ENCODE measurements around the gene NPR2. TPM values are rescaled to one million over a fixed set of nuclear protein-coding genes. Genes with fewer than 3 reads are reported as not detected.

The NPR2 gene
- total and polyA plus RNA-seq, 2 donors (not counting 3 experiments of a cell fraction or from before 2014, with no cell fraction given), result 16.4 to 25.6 TPM

DNA sequence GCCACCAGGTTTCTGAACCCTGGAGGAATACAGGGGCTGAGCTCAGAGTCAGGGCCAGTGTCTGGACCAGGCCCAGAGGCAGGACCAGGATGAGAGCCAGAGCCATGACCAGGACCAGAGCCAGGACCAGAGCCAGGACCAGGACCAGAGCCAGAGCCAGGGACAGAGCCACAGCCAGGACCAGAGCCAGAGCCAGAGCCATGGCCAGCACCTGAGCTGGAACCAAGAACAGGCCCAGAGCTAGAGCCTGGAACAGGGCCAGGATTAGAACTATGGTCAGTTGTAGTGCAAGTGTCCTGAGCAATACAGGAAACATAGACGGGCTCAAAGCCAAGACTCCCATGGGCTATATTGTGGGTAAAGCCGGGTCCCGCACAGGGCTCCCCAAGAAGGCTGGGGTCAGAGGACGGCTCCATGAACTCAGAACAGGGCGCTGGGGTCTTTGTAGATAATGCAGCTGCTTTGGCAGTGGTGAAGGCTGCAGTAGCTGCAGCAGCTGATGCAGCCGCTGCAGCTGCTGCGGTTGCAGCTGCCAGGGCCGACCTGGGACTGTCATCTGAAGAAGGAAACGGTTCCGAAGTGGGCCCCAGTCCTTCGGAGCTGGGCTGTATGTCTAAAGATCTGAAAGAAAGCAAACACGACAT, 20.1 kb downstream of the NPR2 start:
- Histone ChIP-seq H3K4me3 (replicated peaks in 1 of 3; ENCODE audit: insufficient read depth in 1 of 3, low read depth in 1 of 3, low read length in 3 of 3) (peak overlapping the region; percentile 8 to 56 (median 25)), H3K27me3 (ENCODE audit: control insufficient read depth in 2 of 2, insufficient read depth in 2 of 2, low read length in 2 of 2) (no peaks in the 10 kb centered on the region), H3K9me3 (replicated peaks; ENCODE audit: control insufficient read depth, insufficient read depth, low read length) (no peaks in the 10 kb centered on the region), H3K27ac (ENCODE audit: insufficient read depth, low read depth, low read length) (peak overlapping the region; percentile 16), H3K4me2 (ENCODE audit: insufficient read depth, low read length) (peak overlapping the region; percentile 73), H3K36me3 (ENCODE audit: control insufficient read depth in 2 of 2, extremely low read depth in 1 of 2, insufficient read depth in 2 of 2, low read length in 2 of 2) (peaks cover 0 to under 1% of the 10 kb centered on the region in 2 experiments), H2AFZ (ENCODE audit: low read depth, low read length) (peak overlapping the region; percentile 74), H3K9me1 (replicated peaks; ENCODE audit: control insufficient read depth, extremely low read depth, insufficient read depth, low read length) (no peaks in the 10 kb centered on the region), H3K9ac (replicated peaks; ENCODE audit: extremely low read depth, insufficient read depth, low read length) (no peak overlapping the region), H3K79me2 (ENCODE audit: control insufficient read depth, insufficient read depth, low read length) (no peaks in the 10 kb centered on the region), H3K4me1 (ENCODE audit: control insufficient read depth, extremely low read depth, insufficient read depth, low read length) (peaks cover 21% of the 10 kb centered on the region), H4K20me1 (replicated peaks; ENCODE audit: control insufficient read depth, extremely low read depth, insufficient read depth, low read length) (no peaks in the 10 kb centered on the region)
- POLR2A ChIA-PET, result no interaction called here
- dilution Hi-C loops (cut with MboI; ENCODE audit: extremely low pct_ligation_motif_present, low sequenced_read_pairs) (no loop called here), intact Hi-C loops (cut with micrococcal nuclease) (loop anchor here (2.0 kb wide), 2 partner anchors 13 to 55 kb away; no protein-coding TSS in a partner anchor)
- DNase-seq (ENCODE audit: low read depth, low spot score), result peak; percentile 44
- CTCF ChIA-PET, result interaction anchor here (0.7 to 5.8 kb wide), 15 partner anchors 13 to 115 kb away, joined by 3 to 130 read pairs (median 4); partner anchors contain the start of genes CREB3, GBA2, NPR2 and RGP1
- TF ChIP-seq, protein P1, sequence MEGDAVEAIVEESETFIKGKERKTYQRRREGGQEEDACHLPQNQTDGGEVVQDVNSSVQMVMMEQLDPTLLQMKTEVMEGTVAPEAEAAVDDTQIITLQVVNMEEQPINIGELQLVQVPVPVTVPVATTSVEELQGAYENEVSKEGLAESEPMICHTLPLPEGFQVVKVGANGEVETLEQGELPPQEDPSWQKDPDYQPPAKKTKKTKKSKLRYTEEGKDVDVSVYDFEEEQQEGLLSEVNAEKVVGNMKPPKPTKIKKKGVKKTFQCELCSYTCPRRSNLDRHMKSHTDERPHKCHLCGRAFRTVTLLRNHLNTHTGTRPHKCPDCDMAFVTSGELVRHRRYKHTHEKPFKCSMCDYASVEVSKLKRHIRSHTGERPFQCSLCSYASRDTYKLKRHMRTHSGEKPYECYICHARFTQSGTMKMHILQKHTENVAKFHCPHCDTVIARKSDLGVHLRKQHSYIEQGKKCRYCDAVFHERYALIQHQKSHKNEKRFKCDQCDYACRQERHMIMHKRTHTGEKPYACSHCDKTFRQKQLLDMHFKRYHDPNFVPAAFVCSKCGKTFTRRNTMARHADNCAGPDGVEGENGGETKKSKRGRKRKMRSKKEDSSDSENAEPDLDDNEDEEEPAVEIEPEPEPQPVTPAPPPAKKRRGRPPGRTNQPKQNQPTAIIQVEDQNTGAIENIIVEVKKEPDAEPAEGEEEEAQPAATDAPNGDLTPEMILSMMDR (IDR thresholded peaks at IDR 0.05; ENCODE audit: extremely low read depth in 1 of 2, insufficient read depth in 1 of 2, low read depth in 1 of 2, low read length in 2 of 2), result no peak
- no peak for TF ChIP-seq POLR2A (IDR thresholded peaks at IDR 0.05; ENCODE audit: low read depth, low read length)
- no peak for TF ChIP-seq MYC (IDR thresholded peaks at IDR 0.05; ENCODE audit: low read depth, low read length)
- no peak for TF ChIP-seq FOS (IDR thresholded peaks at IDR 0.05; ENCODE audit: borderline replicate concordance, insufficient read depth, low read length)
- peak; percentile 60 for FAIRE-seq
- BruUV-seq (replicated peaks), result no TSS peak
